Right cardiac atrium (tissue), 5 donors: ENCODE data around the gene THUMPD3. TPM values are rescaled to one million over a fixed set of nuclear protein-coding genes. Genes with fewer than 3 reads are reported as not detected.

Experiments
- ATAC-seq, 2 donors: fragments of 200-7000 bp; cut with Tn5 transposase; one replicate each; pipeline versions ENCODE4 v1.8.0 to v1.9.1; 2020; ENCODE audit warnings: moderate library complexity in 2 of 2, mild to moderate bottlenecking in 1 of 2
- DNase-seq, 3 donors: peaks; one replicate each; pipeline ENCODE4 v3.0.0-alpha.2; 2020
- H3K27ac ChIP-seq: one replicate; pipeline ENCODE4 v1.5.1; 2013; ENCODE audit warnings: mild to moderate bottlenecking, low read length, control low read depth, moderate library complexity
- H3K27me3 ChIP-seq: one replicate; pipeline ENCODE4 v1.6.1; 2013; ENCODE audit not compliant: control insufficient read depth, insufficient read depth
- H3K4me1 ChIP-seq: one replicate; pipeline ENCODE4 v1.6.1; 2013; ENCODE audit warnings: low read length; ENCODE audit not compliant: control insufficient read depth, insufficient read depth
- H3K4me3 ChIP-seq: one replicate; pipeline ENCODE4 v1.5.1; 2013; ENCODE audit warnings: low read length, control low read depth
- H3K9me3 ChIP-seq: one replicate; pipeline ENCODE4 v1.6.1; 2013; ENCODE audit warnings: low read length; ENCODE audit not compliant: control insufficient read depth
- WGBS: extraction: QIAGEN DNeasy Blood & Tissue Kit; methylation state at CpG from one replicate; pipeline ENCODE4 v1.1.7; 2013; 5-methylcytosine and 5-hydroxymethylcytosine counted together
- intact Hi-C, 4 donors: fragments of 100-400 bp; cut with DNase I; formaldehyde crosslinking; loops; one replicate each; pipeline versions ENCODE4 v1.11.0 to v1.14.0; 2022 to 2023
- polyA plus RNA-seq: library from polyadenylated mRNA; stranded (reverse); fragments of 200-250 nt; gene quantifications from one replicate; pipeline ENCODE4 v1.2.3, GENCODE V29; 2013
- total RNA-seq, 4 donors: library from RNA; stranded (reverse); fragmentation: NEBNext Ultra II Directional; extraction: Animal tissue kit (Norgen Biotek cat#: 25700); gene quantifications; one replicate each; pipeline ENCODE4 v1.2.1, GENCODE V29; 2021
- donor health status: healthy with polysubstance abuse.
- donor health status: DM: no; HTN: yes; CAD: no.
- donor health status: DM: no; HTN: no; CAD: no.
- donor health status: DM: no; HTN: yes; CAD: no; lungs with severe emphysema.
- donor health status: DM: yes; HTN: yes; CAD: no.

THUMPD3 gene
- total and polyA plus RNA-seq, 5 donors: 29.0 to 46.6 (median 46.0) TPM

DNA sequence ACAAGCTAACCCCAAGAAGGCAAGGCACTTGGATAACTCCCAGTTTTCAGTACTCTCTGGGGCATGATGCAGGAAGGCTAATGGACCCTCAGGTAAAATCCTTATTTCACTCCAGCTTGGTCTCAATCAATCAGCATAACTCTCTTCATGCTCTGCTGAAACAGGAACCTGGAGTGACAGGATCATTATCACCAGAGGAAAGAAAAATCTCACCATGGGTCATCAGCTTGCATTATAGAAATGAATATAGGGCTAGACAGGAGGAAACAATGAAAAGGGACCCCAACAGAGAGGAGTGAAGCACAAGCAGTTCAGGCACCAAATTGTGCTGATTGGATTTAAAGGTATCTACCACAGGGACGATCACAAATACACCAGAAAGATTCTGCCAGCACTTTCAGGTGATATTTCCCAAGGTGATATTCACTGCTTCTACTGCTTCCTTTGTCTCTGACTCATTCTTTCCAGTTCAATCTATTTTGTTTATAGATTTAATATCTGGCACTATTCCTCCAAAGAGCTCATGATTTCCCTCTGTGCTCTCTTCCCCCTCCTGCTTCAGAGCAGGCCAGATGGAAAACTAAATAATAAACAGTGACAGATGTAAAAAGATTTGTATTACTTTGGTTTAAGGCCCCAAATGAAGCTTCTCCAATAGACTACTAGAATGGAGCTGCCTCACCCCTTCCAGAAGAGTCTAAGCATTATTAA is 22.9 kb upstream of the THUMPD3 start:
- ATAC-seq (no peak), DNase-seq (no peak)
- no peaks in the 10 kb centered on the region for H3K9me3 ChIP-seq
- 59% methylated on average over 1 of the region's 1 CpG for WGBS
- H3K27ac ChIP-seq: no peak overlapping the region
- no peak overlapping the region for H3K4me3 ChIP-seq
- H3K4me1 ChIP-seq: no peaks in the 10 kb centered on the region
- intact Hi-C loops: no loop called here
- H3K27me3 ChIP-seq: no peaks in the 10 kb centered on the region

DNA sequence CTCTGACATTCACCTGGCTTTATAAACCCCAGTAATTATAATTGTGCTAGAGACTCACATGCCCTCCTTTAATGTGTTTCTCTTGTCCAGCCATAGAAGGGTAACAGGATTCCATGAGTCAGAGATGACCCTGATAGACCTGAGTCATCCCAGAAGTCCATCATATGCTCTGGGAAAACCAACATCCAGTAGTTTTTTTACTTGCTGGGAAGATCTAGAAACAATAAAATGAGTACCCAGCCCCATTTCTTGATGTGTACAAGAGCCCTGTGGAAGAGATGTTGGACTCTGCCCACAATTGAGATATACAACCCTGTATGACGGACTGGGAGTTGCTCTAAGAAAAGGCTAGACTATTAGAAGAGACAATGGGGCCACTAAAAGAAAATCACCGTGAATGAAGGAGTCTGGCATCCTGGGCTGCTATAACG is 22.4 kb upstream of the THUMPD3 start:
- Histone ChIP-seq H3K9me3 (no peaks in the 10 kb centered on the region), H3K4me1 (no peaks in the 10 kb centered on the region), H3K27ac (no peak overlapping the region), H3K27me3 (no peaks in the 10 kb centered on the region), H3K4me3 (no peak overlapping the region)
- ATAC-seq (no peak), DNase-seq (no peak)
- intact Hi-C loops: no loop called here
- WGBS: 88% methylated on average over 3 of the region's 3 CpGs

- H3K27me3 ChIP-seq: no peaks in the 10 kb centered on the region
- no peak for DNase-seq
- no peak for ATAC-seq
- H3K4me1 ChIP-seq: no peaks in the 10 kb centered on the region
- no peak overlapping the region for H3K27ac ChIP-seq
- no peaks in the 10 kb centered on the region for H3K9me3 ChIP-seq
- intact Hi-C loops: no loop called here
- 88% methylated on average over 4 of the region's 4 CpGs for WGBS
- H3K4me3 ChIP-seq: no peak overlapping the region
These were observed 20.2 kb upstream of the THUMPD3 start for GRCh38 chr3:9342696-9343095.

DNA sequence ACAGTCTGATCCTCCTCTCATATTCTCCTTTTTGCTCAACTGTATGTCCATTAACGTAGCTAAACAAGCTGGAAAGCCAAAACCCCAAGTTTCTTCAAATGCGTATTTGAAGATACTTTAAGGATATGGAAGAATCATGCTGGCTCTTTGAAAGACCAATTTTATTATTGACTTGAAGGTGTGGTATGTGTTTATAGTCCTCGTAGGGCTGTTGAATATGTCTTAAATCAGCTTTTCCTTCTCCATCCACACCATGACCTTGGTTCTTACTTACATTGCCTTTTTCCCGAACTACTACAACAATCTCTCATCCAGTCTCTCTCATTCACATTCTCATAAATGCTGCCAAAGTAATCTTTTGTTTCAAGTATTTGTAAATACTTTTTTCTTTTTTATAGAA is 19.7 kb upstream of the THUMPD3 start:
- intact Hi-C loops: no loop called here
- WGBS: 74% methylated on average over 4 of the region's 4 CpGs
- DNase-seq: no peak

DNA sequence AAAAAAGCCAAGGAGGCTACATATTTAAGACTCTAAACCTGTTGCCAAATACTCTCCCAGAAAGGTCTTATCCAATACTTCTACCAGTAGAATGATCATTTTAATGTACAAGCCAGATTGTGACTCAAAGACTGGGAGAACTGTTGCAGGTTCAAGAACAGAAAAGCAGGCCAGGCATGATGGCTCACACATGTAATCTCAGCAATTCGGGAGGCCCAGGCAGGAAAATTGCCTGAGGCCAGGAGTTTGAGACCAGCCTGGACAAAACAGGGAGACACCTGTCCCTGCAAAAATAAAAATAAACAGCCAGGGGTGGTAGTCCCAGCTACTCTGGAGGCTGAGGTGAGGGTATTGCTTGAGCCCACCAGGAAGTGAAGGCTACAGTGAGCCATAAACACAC is 17.8 kb upstream of the THUMPD3 start:
- intact Hi-C loops: no loop called here
- H3K9me3 ChIP-seq: no peaks in the 10 kb centered on the region
- 56% methylated on average over 1 of the region's 1 CpG for WGBS

More for the DNA sequence above, 19.7 kb upstream of the THUMPD3 start:
- H3K4me1 ChIP-seq: no peaks in the 10 kb centered on the region
- no peaks in the 10 kb centered on the region for H3K27me3 ChIP-seq
- no peak overlapping the region for H3K27ac ChIP-seq
- no peaks in the 10 kb centered on the region for H3K9me3 ChIP-seq
- ATAC-seq: no peak
- H3K4me3 ChIP-seq: no peak overlapping the region

GRCh38 chr3:9346141-9346540 is 16.7 kb upstream of the THUMPD3 start:
- Histone ChIP-seq H3K9me3 (no peaks in the 10 kb centered on the region), H3K27ac (no peak overlapping the region), H3K4me3 (no peak overlapping the region), H3K4me1 (no peaks in the 10 kb centered on the region), H3K27me3 (no peaks in the 10 kb centered on the region)
- intact Hi-C loops: no loop called here
- no peak for ATAC-seq
- DNase-seq: no peak
- 95% methylated on average over 1 of the region's 1 CpG for WGBS

More for the DNA sequence above, 17.8 kb upstream of the THUMPD3 start:
- H3K27me3 ChIP-seq: no peaks in the 10 kb centered on the region
- no peak overlapping the region for H3K27ac ChIP-seq
- no peak for DNase-seq
- H3K4me3 ChIP-seq: no peak overlapping the region
- ATAC-seq: no peak
- no peaks in the 10 kb centered on the region for H3K4me1 ChIP-seq

DNA sequence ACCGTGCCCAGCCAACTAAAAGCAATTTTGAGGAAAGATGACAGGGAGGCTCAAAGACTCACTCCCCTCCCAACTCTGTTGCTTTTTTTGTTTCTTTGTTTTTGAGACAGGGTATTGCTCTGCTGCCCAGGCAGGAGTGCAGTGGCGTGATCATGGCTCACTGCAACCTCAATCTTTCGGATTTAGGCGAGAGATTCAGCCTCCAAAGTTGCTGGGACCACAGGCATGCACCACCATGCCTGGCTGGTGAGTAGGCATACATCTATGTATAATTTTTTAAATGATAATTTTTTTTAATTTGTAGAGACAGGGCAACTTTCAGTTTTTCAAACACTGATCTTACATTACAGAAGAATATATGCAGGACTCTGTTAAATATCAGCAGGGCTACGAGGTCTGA is 15.8 kb upstream of the THUMPD3 start:
- H3K27me3 ChIP-seq: no peaks in the 10 kb centered on the region
- H3K4me3 ChIP-seq: no peak overlapping the region
- DNase-seq: no peak
- 84% methylated on average over 5 of the region's 5 CpGs for WGBS
- no peaks in the 10 kb centered on the region for H3K4me1 ChIP-seq
- intact Hi-C loops: no loop called here
- H3K9me3 ChIP-seq: no peaks in the 10 kb centered on the region
- H3K27ac ChIP-seq: no peak overlapping the region
- ATAC-seq: no peak

GRCh38 chr3:9347887-9348286 is 15.0 kb upstream of the THUMPD3 start:
- WGBS: 65% methylated on average over 2 of the region's 2 CpGs
- no peak for ATAC-seq
- intact Hi-C loops: no loop called here

DNA sequence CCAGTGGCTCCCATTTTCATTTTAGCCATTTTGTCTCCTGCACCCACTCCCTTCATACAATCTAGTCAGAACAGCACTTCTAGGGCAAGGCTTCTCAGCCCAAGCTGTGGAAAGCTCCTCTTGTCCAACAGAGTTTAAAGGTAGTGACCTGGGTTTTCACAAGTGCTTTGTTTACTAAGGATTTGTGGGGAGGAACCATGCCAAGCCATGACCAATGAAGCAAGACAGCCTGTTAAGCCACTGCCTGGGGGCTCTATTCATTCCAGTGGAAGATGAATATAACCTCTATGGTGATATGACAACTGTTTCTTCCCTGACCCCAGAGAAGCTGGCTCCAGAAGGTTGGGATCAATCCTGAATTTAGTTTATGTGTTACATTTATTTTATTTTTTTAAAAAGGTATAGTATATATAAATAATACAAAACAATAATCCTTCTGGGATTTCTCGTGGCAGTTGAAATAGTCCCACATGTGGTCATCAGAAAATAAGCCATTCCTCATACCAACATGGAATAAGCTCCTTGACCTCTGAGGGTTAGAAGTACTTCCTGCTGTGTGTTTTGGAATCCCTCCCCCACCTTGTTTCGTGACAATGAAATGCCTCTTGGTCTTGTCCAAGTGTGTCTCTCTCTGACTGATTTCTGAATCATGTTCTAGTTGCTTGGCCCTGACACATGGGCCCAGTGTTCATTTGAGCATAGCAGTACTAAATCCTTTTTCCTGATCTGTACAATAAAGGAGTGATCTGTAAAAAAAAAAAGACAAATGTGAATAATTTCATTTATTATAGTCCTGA is 13.3 kb upstream of the THUMPD3 start:
- Histone ChIP-seq H3K4me1 (no peaks in the 10 kb centered on the region), H3K9me3 (no peaks in the 10 kb centered on the region), H3K4me3 (no peak overlapping the region), H3K27ac (no peak overlapping the region), H3K27me3 (no peaks in the 10 kb centered on the region)
- intact Hi-C loops: no loop called here
- DNase-seq: no peak
- ATAC-seq: no peak
- 38% methylated on average over 2 of the region's 2 CpGs for WGBS

More at GRCh38 chr3:9347887-9348286, 15.0 kb upstream of the THUMPD3 start:
- DNase-seq: no peak
- no peak overlapping the region for H3K4me3 ChIP-seq
- H3K4me1 ChIP-seq: no peaks in the 10 kb centered on the region
- no peaks in the 10 kb centered on the region for H3K27me3 ChIP-seq
- H3K27ac ChIP-seq: no peak overlapping the region
- no peaks in the 10 kb centered on the region for H3K9me3 ChIP-seq

GRCh38 chr3:9351709-9352126 is 11.1 kb upstream of the THUMPD3 start:
- 67% methylated on average over 3 of the region's 3 CpGs for WGBS
- ATAC-seq (no peak), DNase-seq (no peak)
- intact Hi-C loops: no loop called here
- no peak overlapping the region for H3K4me3 ChIP-seq
- H3K27ac ChIP-seq: no peak overlapping the region
- no peaks in the 10 kb centered on the region for H3K27me3 ChIP-seq
- no peaks in the 10 kb centered on the region for H3K9me3 ChIP-seq
- no peaks in the 10 kb centered on the region for H3K4me1 ChIP-seq

GRCh38 chr3:9352917-9353752 is 9.7 kb upstream of the THUMPD3 start:
- Histone ChIP-seq H3K4me3 (no peak overlapping the region), H3K27me3 (no peaks in the 10 kb centered on the region), H3K9me3 (no peaks in the 10 kb centered on the region), H3K27ac (no peak overlapping the region), H3K4me1 (no peaks in the 10 kb centered on the region)
- intact Hi-C loops: no loop called here
- ATAC-seq: peak; percentile 86
- 29% methylated on average over 7 of the region's 7 CpGs for WGBS
- DNase-seq: peak; percentile 58 to 88 (median 82)
